Activated CD8-positive, alpha-beta memory T cell treated with anti-CD3 and anti-CD28 coated beads, Interleukin-2, amount 10 ng/mL, durations not matched to agents 7 days and 5 days (primary cell): Measurements from ENCODE around the gene FOXN3. TPM values are rescaled to one million over a fixed set of nuclear protein-coding genes. Genes with fewer than 3 reads are reported as not detected.

ENCODE experiments used
- ATAC-seq: fragments of 150-1000 bp; cut with Tn5 transposase; one replicate; pipeline ENCODE4 v1.10.0; 2021; ENCODE audit warnings: moderate library complexity
- CTCF ChIA-PET: fragments of 350-600 bp; sonication (Branson Sonifier 250); formaldehyde crosslinking; loops from one replicate; lab custom pipeline; 2021; ENCODE audit warnings: antibody characterized with exemption; lab: Charles Lee
- DNase-seq: peaks from one replicate; pipeline ENCODE4 v3.0.0-alpha.2; 2020
- H3K27ac Mint-ChIP-seq: one replicate; pipeline ENCODE4 v1.8.0; 2021; ENCODE audit warnings: mild to moderate bottlenecking, mixed read lengths
- H3K27me3 Mint-ChIP-seq: one replicate; pipeline ENCODE4 v1.8.0; 2021; ENCODE audit warnings: mixed read lengths
- H3K36me3 Mint-ChIP-seq: one replicate; pipeline ENCODE4 v1.8.0; 2021; ENCODE audit warnings: mild to moderate bottlenecking, mixed read lengths
- H3K4me1 Mint-ChIP-seq: one replicate; pipeline ENCODE4 v1.8.0; 2021; ENCODE audit warnings: mixed read lengths
- H3K4me3 Mint-ChIP-seq: one replicate; pipeline ENCODE4 v1.8.0; 2021; ENCODE audit warnings: mild to moderate bottlenecking, moderate library complexity, mixed read lengths
- H3K9me3 Mint-ChIP-seq: one replicate; pipeline ENCODE4 v1.8.0; 2022; ENCODE audit warnings: low read depth, mixed read lengths
- total RNA-seq, 2 experiments: library from RNA; stranded (reverse); gene quantifications; one replicate each; pipeline ENCODE4 v1.2.3, GENCODE V29; 2021

Gene FOXN3
- total RNA-seq, 2 experiments from 2014 or later = 85.6 to 103 TPM

- H3K9me3 Mint-ChIP-seq = no peaks in the 10 kb centered on the region
- H3K4me3 Mint-ChIP-seq = no peak overlapping the region
- H3K4me1 Mint-ChIP-seq = peaks cover 40% of the 10 kb centered on the region
- no peaks in the 10 kb centered on the region for H3K27me3 Mint-ChIP-seq
- H3K36me3 Mint-ChIP-seq = peaks cover 30% of the 10 kb centered on the region
- no peak for ATAC-seq
- peak overlapping the region; percentile 80 for H3K27ac Mint-ChIP-seq
- no peak for DNase-seq
- CTCF ChIA-PET = interaction anchor here (0.7 to 2.2 kb wide), 6 partner anchors 9 to 323 kb away, joined by 3 to 11 read pairs (median 4); no protein-coding TSS in a partner anchor
These were observed 27.6 kb upstream of the FOXN3 start for GRCh38 chr14:89444516-89445125.

- peak overlapping the region; percentile 80 for H3K27ac Mint-ChIP-seq
- H3K27me3 Mint-ChIP-seq = no peaks in the 10 kb centered on the region
- no peaks in the 10 kb centered on the region for H3K9me3 Mint-ChIP-seq
- CTCF ChIA-PET = interaction anchor here (0.8 to 2.2 kb wide), 4 partner anchors 8 to 323 kb away, joined by 3 to 11 read pairs (median 4); no protein-coding TSS in a partner anchor
- ATAC-seq (no peak), DNase-seq (no peak)
- H3K36me3 Mint-ChIP-seq = peaks cover 30% of the 10 kb centered on the region
- no peak overlapping the region for H3K4me3 Mint-ChIP-seq
- peaks cover 40% of the 10 kb centered on the region for H3K4me1 Mint-ChIP-seq
These were observed 27.0 kb upstream of the FOXN3 start for GRCh38 chr14:89444044-89444443.

GRCh38 chr14:89443042-89443629, 26.1 kb upstream of the FOXN3 start:
- Mint-ChIP-seq H3K27ac (peak overlapping the region; percentile 66), H3K4me1 (peaks cover 40% of the 10 kb centered on the region), H3K36me3 (peaks cover 30% of the 10 kb centered on the region), H3K27me3 (no peaks in the 10 kb centered on the region), H3K9me3 (no peaks in the 10 kb centered on the region), H3K4me3 (no peak overlapping the region)
- ATAC-seq = no peak
- CTCF ChIA-PET = interaction anchor here (1.3 to 2.2 kb wide), 3 partner anchors 9 to 324 kb away, joined by 4 to 11 read pairs (median 5); no protein-coding TSS in a partner anchor
- no peak for DNase-seq

- no peaks in the 10 kb centered on the region for H3K27me3 Mint-ChIP-seq
- H3K9me3 Mint-ChIP-seq = no peaks in the 10 kb centered on the region
- ATAC-seq (no peak), DNase-seq (no peak)
- H3K36me3 Mint-ChIP-seq = peaks cover 28% of the 10 kb centered on the region
- CTCF ChIA-PET = interaction anchor here (1.3 kb wide), 1 partner anchor 8 kb away, joined by 5 read pairs; no protein-coding TSS in a partner anchor
- no peak overlapping the region for H3K27ac Mint-ChIP-seq
- no peak overlapping the region for H3K4me3 Mint-ChIP-seq
- peaks cover 36% of the 10 kb centered on the region for H3K4me1 Mint-ChIP-seq
These were observed 25.2 kb upstream of the FOXN3 start for GRCh38 chr14:89442280-89442679.

- no peaks in the 10 kb centered on the region for H3K27me3 Mint-ChIP-seq
- peaks cover 19% of the 10 kb centered on the region for H3K36me3 Mint-ChIP-seq
- peaks cover 33% of the 10 kb centered on the region for H3K4me1 Mint-ChIP-seq
- CTCF ChIA-PET = no interaction called here
- DNase-seq = no peak
- H3K4me3 Mint-ChIP-seq = no peak overlapping the region
- no peak overlapping the region for H3K27ac Mint-ChIP-seq
- H3K9me3 Mint-ChIP-seq = no peaks in the 10 kb centered on the region
- no peak for ATAC-seq
These were observed 24.2 kb upstream of the FOXN3 start for GRCh38 chr14:89440986-89441909.

- Mint-ChIP-seq H3K4me1 (peaks cover 26% of the 10 kb centered on the region), H3K27ac (no peak overlapping the region), H3K9me3 (no peaks in the 10 kb centered on the region), H3K36me3 (peaks cover 2% of the 10 kb centered on the region), H3K4me3 (no peak overlapping the region), H3K27me3 (no peaks in the 10 kb centered on the region)
- ATAC-seq = no peak
- CTCF ChIA-PET = interaction anchor here (0.7 to 1.6 kb wide), 3 partner anchors 8 to 611 kb away, joined by 3 to 5 read pairs (median 4); no protein-coding TSS in a partner anchor
- no peak for DNase-seq
These were observed 19.0 kb upstream of the FOXN3 start for GRCh38 chr14:89435892-89436656.

GRCh38 chr14:89435492-89435891, 18.5 kb upstream of the FOXN3 start:
- no peaks in the 10 kb centered on the region for H3K27me3 Mint-ChIP-seq
- H3K4me1 Mint-ChIP-seq = peaks cover 32% of the 10 kb centered on the region
- DNase-seq = no peak
- CTCF ChIA-PET = interaction anchor here (0.7 to 1.6 kb wide), 4 partner anchors 9 to 610 kb away, joined by 3 to 5 read pairs (median 4); no protein-coding TSS in a partner anchor
- no peaks in the 10 kb centered on the region for H3K9me3 Mint-ChIP-seq
- no peak overlapping the region for H3K4me3 Mint-ChIP-seq
- H3K36me3 Mint-ChIP-seq = peaks cover 2% of the 10 kb centered on the region
- H3K27ac Mint-ChIP-seq = peak overlapping the region; percentile 19
- no peak for ATAC-seq

GRCh38 chr14:89432226-89432625, 15.2 kb upstream of the FOXN3 start:
- no peaks in the 10 kb centered on the region for H3K27me3 Mint-ChIP-seq
- H3K9me3 Mint-ChIP-seq = no peaks in the 10 kb centered on the region
- ATAC-seq (no peak), DNase-seq (no peak)
- peaks cover 2% of the 10 kb centered on the region for H3K36me3 Mint-ChIP-seq
- H3K27ac Mint-ChIP-seq = peak overlapping the region; percentile 99
- CTCF ChIA-PET = interaction anchor here (1.4 kb wide), 1 partner anchor 35 kb away, joined by 4 read pairs; no protein-coding TSS in a partner anchor
- peaks cover 59% of the 10 kb centered on the region for H3K4me1 Mint-ChIP-seq
- no peak overlapping the region for H3K4me3 Mint-ChIP-seq

GRCh38 chr14:89430391-89431236, 13.6 kb upstream of the FOXN3 start:
- H3K4me1 Mint-ChIP-seq = peaks cover 64% of the 10 kb centered on the region
- H3K36me3 Mint-ChIP-seq = peaks cover 4% of the 10 kb centered on the region
- peak; percentile 78 for ATAC-seq
- peak; percentile 74 for DNase-seq
- peak overlapping the region; percentile 76 for H3K4me3 Mint-ChIP-seq
- H3K27me3 Mint-ChIP-seq = no peaks in the 10 kb centered on the region
- CTCF ChIA-PET = interaction anchor here (0.8 to 2.9 kb wide), 7 partner anchors 12 to 188 kb away, joined by 3 to 17 read pairs (median 3); no protein-coding TSS in a partner anchor
- H3K9me3 Mint-ChIP-seq = no peaks in the 10 kb centered on the region
- peak overlapping the region; percentile 99 for H3K27ac Mint-ChIP-seq

GRCh38 chr14:89429199-89430181, 12.5 kb upstream of the FOXN3 start:
- peak overlapping the region; percentile 99 for H3K27ac Mint-ChIP-seq
- no peaks in the 10 kb centered on the region for H3K9me3 Mint-ChIP-seq
- H3K27me3 Mint-ChIP-seq = no peaks in the 10 kb centered on the region
- peak; percentile 52 for ATAC-seq
- peaks cover 65% of the 10 kb centered on the region for H3K4me1 Mint-ChIP-seq
- H3K36me3 Mint-ChIP-seq = peaks cover 2% of the 10 kb centered on the region
- H3K4me3 Mint-ChIP-seq = peak overlapping the region; percentile 76
- peak; percentile 78 for DNase-seq
- CTCF ChIA-PET = interaction anchor here (0.7 to 2.9 kb wide), 11 partner anchors 11 to 229 kb away, joined by 3 to 17 read pairs (median 3); no protein-coding TSS in a partner anchor
